NCI-H345 treated with DMSO at 0.1 percent for 48 hours (cell line): ENCODE measurements around the gene NUDT9.

Source experiments
- DNase-seq: peaks from one replicate; lab custom pipeline; 2025; ENCODE audit not compliant: unreplicated experiment; lab: John Stamatoyannopoulos, UW

The NUDT9 gene

GRCh38 chr4:87502580-87503238 is 80.3 kb downstream of the NUDT9 start:
- no peak for DNase-seq

- DNase-seq, result no peak
Measured at GRCh38 chr4:87505862-87506261, 83.5 kb downstream of the NUDT9 start.

- no peak for DNase-seq
Measured at GRCh38 chr4:87506974-87507701, 84.8 kb downstream of the NUDT9 start.
